ENCODE measurements around the gene CCDC186.

The CCDC186 gene

GRCh38 chr10:114173921-114174694 lies at the start of gene CCDC186:
CCDC186 (minus strand) TSS chr10:114174203; CDS start chr10:114163268, 10,935 bp downstream.
- DNase-seq (ENCODE audit: low read depth in 2 of 2, low spot score in 1 of 2): peak; percentile 96 to 97

DNA sequence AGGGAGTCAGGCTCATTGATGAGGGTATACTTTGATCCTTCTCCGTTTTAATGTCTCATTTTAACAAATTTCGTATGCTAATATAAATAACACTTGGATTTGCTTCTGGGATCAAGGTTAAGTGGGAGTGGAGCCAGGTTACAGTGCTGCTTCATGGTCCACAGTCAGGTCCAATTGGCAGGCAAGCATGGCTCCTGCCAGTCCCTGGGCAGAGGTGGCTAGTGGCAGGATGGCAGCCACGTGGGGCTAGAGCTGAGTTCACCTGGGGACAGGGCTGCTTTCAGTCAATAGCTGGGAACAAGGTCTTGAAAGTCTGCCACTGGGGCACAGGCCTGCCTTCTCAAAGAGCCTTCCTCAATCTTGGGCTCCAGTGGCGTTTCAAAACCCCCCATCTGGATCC lies 49.1 kb upstream of the CCDC186 start:
- DNase-seq (ENCODE audit: low read depth in 2 of 2, low spot score in 1 of 2): no peak

- no peak for DNase-seq (ENCODE audit: low read depth in 2 of 2, low spot score in 1 of 2)
Measured at GRCh38 chr10:114221235-114221634, 47.2 kb upstream of the CCDC186 start.

GRCh38 chr10:114220281-114220680 lies 46.3 kb upstream of the CCDC186 start:
- DNase-seq (ENCODE audit: low read depth in 2 of 2, low spot score in 1 of 2): no peak

DNA sequence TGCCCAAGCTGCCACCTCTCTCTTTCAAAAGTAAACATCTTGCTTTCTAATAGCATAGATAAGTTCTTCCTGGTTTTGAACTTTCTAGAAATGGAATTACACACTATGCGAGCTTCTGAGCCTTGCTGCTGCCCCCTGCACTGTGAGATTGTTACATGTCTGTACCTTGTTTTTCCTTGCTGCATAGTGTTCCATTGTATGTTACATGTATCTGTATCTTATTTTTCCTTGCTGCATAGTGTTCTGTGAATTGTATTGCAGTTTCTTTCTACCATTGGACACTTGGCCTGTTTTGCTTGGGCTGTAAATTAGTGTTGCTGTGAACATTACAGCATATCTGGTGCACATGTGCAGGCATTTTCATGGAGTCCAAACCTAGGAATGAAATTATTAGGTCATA lies 41.0 kb upstream of the CCDC186 start:
- no peak for DNase-seq (ENCODE audit: low read depth in 2 of 2, low spot score in 1 of 2)

DNA sequence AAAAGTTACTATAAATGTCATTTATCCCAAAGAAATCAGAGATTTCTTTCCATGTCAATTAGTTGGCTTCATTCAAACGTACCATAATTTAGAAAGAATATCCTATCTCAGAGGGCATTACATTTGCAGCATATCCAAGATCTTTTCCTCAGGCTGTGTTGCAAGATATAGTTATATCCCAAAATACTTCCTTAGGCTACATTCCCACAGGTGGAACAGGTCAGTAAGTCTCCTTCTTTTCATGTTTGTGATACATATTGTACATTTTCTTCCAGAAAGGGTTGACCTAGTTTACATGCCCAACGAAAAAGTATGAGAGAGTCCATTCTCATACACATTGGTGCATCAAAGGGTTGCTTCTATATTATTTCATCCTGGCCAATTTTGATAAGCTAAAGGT lies 38.1 kb upstream of the CCDC186 start:
- DNase-seq (ENCODE audit: low read depth in 2 of 2, low spot score in 1 of 2): no peak

GRCh38 chr10:114208351-114208750 lies 34.3 kb upstream of the CCDC186 start:
- DNase-seq (ENCODE audit: low read depth in 2 of 2, low spot score in 1 of 2): no peak

- DNase-seq (ENCODE audit: low read depth in 2 of 2, low spot score in 1 of 2): no peak
Measured at GRCh38 chr10:114207349-114207748, 33.3 kb upstream of the CCDC186 start.

GRCh38 chr10:114206902-114207301 lies 32.9 kb upstream of the CCDC186 start:
- no peak for DNase-seq (ENCODE audit: low read depth in 2 of 2, low spot score in 1 of 2)

- DNase-seq (ENCODE audit: low read depth in 2 of 2, low spot score in 1 of 2): no peak
Measured at GRCh38 chr10:114202812-114203211, 28.8 kb upstream of the CCDC186 start.

- DNase-seq (ENCODE audit: low read depth in 2 of 2, low spot score in 1 of 2): no peak
Measured at GRCh38 chr10:114199239-114199638, 25.2 kb upstream of the CCDC186 start.

GRCh38 chr10:114195079-114195478 lies 21.1 kb upstream of the CCDC186 start:
- no peak for DNase-seq (ENCODE audit: low read depth in 2 of 2, low spot score in 1 of 2)

DNA sequence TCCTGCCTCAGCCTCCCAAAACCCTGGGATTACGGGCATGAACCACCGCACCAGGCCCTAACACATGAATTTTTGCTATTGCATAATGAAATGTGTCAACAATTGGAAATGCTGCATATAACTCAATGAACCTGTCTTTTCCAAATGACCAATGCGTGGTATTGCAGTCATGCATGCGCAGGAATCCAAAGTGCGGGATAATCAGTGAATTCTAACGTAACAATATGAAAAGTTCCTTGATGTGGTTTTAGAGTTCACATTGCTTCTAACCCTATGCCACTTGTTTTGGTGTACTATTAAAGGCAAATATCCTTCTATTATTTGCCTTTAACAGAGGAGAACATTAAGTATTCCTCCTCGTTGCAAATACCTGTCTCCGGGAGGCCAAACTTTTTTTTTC lies 15.7 kb upstream of the CCDC186 start:
- no peak for DNase-seq (ENCODE audit: low read depth in 2 of 2, low spot score in 1 of 2)

DNA sequence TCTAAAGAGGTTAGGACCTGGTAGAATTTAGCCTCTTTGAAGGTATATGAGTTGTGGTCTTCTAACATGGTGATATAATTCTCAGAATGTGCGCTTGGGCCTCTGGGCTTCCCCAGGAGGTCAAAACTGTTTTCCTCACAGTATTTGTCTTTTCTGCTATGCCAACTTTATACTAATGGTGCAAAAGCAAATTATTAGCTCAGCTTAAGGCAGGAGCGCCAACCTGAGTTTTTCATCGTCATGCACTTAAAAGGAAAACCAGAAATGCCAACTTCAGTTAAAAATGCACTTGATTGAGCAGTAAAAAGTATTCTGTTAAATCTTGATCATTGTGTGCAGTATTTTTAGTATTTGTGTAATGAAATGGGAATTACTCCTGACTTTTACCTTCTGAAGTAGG lies 14.9 kb upstream of the CCDC186 start:
- no peak for DNase-seq (ENCODE audit: low read depth in 2 of 2, low spot score in 1 of 2)

- no peak for DNase-seq (ENCODE audit: low read depth in 2 of 2, low spot score in 1 of 2)
Measured at GRCh38 chr10:114188001-114188400, 14.0 kb upstream of the CCDC186 start.

DNA sequence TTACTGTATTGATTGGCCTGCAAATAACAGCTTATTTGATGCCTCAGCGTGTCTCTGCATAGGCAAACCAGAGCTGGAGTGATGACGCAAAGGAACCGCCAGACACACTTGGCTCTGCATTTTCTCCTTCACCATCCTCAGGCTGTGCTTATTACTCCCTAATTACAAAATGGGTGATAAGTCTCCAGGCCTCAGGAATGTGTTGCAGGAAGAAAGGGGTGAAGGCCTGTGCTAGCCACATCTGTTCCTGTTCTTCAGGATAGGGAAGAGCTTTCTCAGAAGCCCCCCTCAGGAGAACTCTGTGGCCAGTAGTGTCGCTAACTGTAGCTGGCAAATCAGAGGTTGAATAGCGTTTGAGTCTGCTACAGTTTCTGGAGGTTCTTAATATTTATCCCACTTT lies 10.3 kb upstream of the CCDC186 start:
- no peak for DNase-seq (ENCODE audit: low read depth in 2 of 2, low spot score in 1 of 2)

DNA sequence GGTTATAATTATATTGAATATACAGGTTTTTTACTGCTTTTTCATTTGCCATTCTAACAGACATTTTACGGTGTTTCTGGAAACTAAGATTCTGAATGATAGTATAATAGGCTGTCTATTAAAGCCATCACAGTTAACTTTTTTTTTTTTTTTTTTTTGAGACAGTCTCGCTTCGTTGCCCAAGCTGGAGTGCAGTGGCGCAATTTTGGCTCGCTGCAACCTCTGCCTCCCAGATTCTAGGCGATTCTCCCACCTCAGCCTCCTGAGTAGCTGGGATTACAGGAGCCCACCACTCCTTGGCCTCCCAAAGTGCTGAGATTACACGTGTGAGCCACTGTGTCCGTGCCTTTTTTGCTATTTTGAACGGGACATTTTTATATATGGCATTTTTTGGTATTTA lies 9.6 kb upstream of the CCDC186 start:
- DNase-seq (ENCODE audit: low read depth in 2 of 2, low spot score in 1 of 2): no peak

- no peak for DNase-seq (ENCODE audit: low read depth in 2 of 2, low spot score in 1 of 2)
Measured at GRCh38 chr10:114181971-114182370, 8.0 kb upstream of the CCDC186 start.

- no peak for DNase-seq (ENCODE audit: low read depth in 2 of 2, low spot score in 1 of 2)
Measured at GRCh38 chr10:114180937-114181336, 6.9 kb upstream of the CCDC186 start.

- DNase-seq (ENCODE audit: low read depth in 2 of 2, low spot score in 1 of 2): no peak
Measured at GRCh38 chr10:114179747-114180146, 5.7 kb upstream of the CCDC186 start.

- DNase-seq (ENCODE audit: low read depth in 2 of 2, low spot score in 1 of 2): no peak
Measured at GRCh38 chr10:114179148-114179547, 5.1 kb upstream of the CCDC186 start, which contains the start of gene TDRD1. TDRD1 (plus strand) TSS chr10:114179353; CDS start chr10:114187832, 8,479 bp downstream.

- no peak for DNase-seq (ENCODE audit: low read depth in 2 of 2, low spot score in 1 of 2)
Measured at GRCh38 chr10:114176511-114176910, 2.5 kb upstream of the CCDC186 start.

DNA sequence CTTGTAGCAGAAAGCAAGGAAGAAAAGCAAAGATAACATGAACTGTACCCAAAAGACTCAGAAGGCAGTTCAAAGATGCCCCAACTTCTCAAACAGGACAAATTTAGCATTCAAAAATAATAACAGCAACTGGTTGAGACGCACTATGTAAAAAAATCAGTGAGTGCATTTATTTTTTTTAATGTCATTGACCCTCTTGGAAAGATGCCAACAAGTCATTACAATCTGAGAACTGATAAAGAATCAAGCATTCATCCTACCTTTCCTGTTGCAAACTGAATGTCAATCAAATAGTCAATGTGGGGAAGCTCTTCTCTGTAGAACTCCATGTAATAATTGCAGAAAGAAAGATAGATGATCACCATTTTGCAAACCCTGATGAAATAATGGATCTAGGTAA lies 1.7 kb upstream of the CCDC186 start:
- no peak for DNase-seq (ENCODE audit: low read depth in 2 of 2, low spot score in 1 of 2)

Data from stimulated activated CD8-positive, alpha-beta memory T cell treated with anti-CD3 and anti-CD28 coated beads, Interleukin-4, amount 100 ng/mL, for 4 hours (primary cell).